Measurements from ENCODE around the gene CCDC12. TPM values are rescaled to one million over a fixed set of nuclear protein-coding genes. Genes with fewer than 3 reads are reported as not detected.

Gene CCDC12
- total RNA-seq, 2 experiments from 2014 or later, result 57.0 to 59.1 TPM

- ChIA-PET CTCF (interaction anchor here (2.3 kb wide), 1 partner anchor 13 kb away, joined by 9 read pairs; no protein-coding TSS in a partner anchor), POLR2A (no interaction called here)
These were observed 94.0 kb downstream of the CCDC12 start for GRCh38 chr3:46882377-46883053.

GRCh38 chr3:46881596-46882376, 94.8 kb downstream of the CCDC12 start:
- POLR2A ChIA-PET, result interaction anchor here (0.6 kb wide), 1 partner anchor 400 kb away, joined by 3 read pairs; no protein-coding TSS in a partner anchor
- CTCF ChIA-PET, result interaction anchor here (1.8 to 2.3 kb wide), 2 partner anchors 13 to 14 kb away, joined by 6 to 9 read pairs; no protein-coding TSS in a partner anchor

GRCh38 chr3:46880884-46881595, 95.5 kb downstream of the CCDC12 start:
- POLR2A ChIA-PET, result interaction anchor here (0.6 kb wide), 1 partner anchor 401 kb away, joined by 3 read pairs; no protein-coding TSS in a partner anchor

GRCh38 chr3:46878781-46879436, 97.6 kb downstream of the CCDC12 start:
- CTCF ChIA-PET, result interaction anchor here (1.2 to 1.5 kb wide), 2 partner anchors 12 kb away, joined by 3 to 4 read pairs; no protein-coding TSS in a partner anchor
- POLR2A ChIA-PET, result no interaction called here

More at GRCh38 chr3:46880884-46881595, 95.5 kb downstream of the CCDC12 start:
- CTCF ChIA-PET, result interaction anchor here (1.8 to 2.3 kb wide), 2 partner anchors 14 kb away, joined by 6 to 9 read pairs; no protein-coding TSS in a partner anchor

- CTCF ChIA-PET, result interaction anchor here (0.7 to 1.2 kb wide), 3 partner anchors 13 to 46 kb away, joined by 3 to 4 read pairs (median 3); no protein-coding TSS in a partner anchor
- POLR2A ChIA-PET, result no interaction called here
These were observed 99.0 kb downstream of the CCDC12 start, which contains the start of gene PTH1R for GRCh38 chr3:46877406-46878125. Gene PTH1R (plus strand): TSS chr3:46877721. CDS start chr3:46883560, 5,839 bp downstream.

- ChIA-PET CTCF (interaction anchor here (1.0 kb wide), 1 partner anchor 10 kb away, joined by 4 read pairs; no protein-coding TSS in a partner anchor), POLR2A (no interaction called here)
These were observed 99.9 kb downstream of the CCDC12 start for GRCh38 chr3:46876313-46877300.

GRCh38 chr3:46875560-46875959, 101.0 kb downstream of the CCDC12 start:
- POLR2A ChIA-PET, result no interaction called here
- CTCF ChIA-PET, result no interaction called here

- ChIA-PET CTCF (no interaction called here), POLR2A (no interaction called here)
These were observed 102.1 kb downstream of the CCDC12 start for GRCh38 chr3:46874430-46874829.

- POLR2A ChIA-PET, result no interaction called here
- CTCF ChIA-PET, result interaction anchor here (1.1 to 1.3 kb wide), 2 partner anchors 22 to 36 kb away, joined by 4 to 5 read pairs; no protein-coding TSS in a partner anchor
These were observed 103.0 kb downstream of the CCDC12 start for GRCh38 chr3:46873521-46873920.

Other genes with a start within 250 kb of the CCDC12 start
- gene MYL3, start 113.3 kb downstream of the CCDC12 start, total RNA-seq, result not detected
- gene PTH1R, start 99.0 kb downstream of the CCDC12 start, total RNA-seq, result not detected
- gene NBEAL2, start 2.9 kb upstream of the CCDC12 start, total RNA-seq, result 10 to 100 TPM; 79.6 to 82.9 TPM
- 10 to 100 TPM; 28.6 to 28.9 TPM for gene SETD2, start 187.4 kb upstream of the CCDC12 start, total RNA-seq